ENCODE measurements around the gene REC114. TPM values are rescaled to one million over a fixed set of nuclear protein-coding genes. Genes with fewer than 3 reads are reported as not detected.
"Not testable (repeated sequence)": the region's sequence is repeated elsewhere in the genome, so short reads cannot be mapped to it uniquely, and the experiment has no call there.

REC114 gene, protein sequence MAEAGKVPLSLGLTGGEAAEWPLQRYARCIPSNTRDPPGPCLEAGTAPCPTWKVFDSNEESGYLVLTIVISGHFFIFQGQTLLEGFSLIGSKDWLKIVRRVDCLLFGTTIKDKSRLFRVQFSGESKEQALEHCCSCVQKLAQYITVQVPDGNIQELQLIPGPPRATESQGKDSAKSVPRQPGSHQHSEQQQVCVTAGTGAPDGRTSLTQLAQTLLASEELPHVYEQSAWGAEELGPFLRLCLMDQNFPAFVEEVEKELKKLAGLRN
- not detected for total RNA-seq
- long read RNA-seq, donor 1, partial matches to known transcripts, result 0 of 1 reads
- long read RNA-seq, donor 1, other reads (novel, unspliced or antisense), result 1 of 1 reads
- long read RNA-seq, donor 2, result 0 reads

DNA sequence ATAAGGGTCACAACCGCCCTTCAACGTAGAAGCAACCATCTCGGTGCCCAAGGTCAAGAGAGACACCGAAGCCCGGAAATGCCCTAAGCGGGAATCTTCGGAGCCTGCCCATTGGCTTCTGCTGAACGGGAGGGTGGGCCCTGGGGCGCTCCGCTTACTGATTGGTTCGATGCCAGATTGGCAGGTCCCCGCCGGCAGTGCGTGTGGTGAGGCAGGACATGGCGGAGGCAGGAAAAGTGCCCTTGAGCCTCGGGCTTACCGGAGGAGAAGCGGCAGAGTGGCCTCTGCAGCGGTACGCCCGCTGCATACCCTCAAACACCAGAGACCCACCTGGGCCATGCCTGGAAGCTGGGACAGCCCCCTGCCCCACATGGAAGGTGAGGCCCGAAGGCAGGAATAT lies at the start of gene REC114:
Gene REC114 (plus strand): TSS at position 197 of the 400 bp plus-strand sequence. CDS start 22 bp downstream, at position 219.
- no peak for DNase-seq (ENCODE audit: low spot score)
- intact Hi-C loops (cut with DNase I), result no loop called here

DNA sequence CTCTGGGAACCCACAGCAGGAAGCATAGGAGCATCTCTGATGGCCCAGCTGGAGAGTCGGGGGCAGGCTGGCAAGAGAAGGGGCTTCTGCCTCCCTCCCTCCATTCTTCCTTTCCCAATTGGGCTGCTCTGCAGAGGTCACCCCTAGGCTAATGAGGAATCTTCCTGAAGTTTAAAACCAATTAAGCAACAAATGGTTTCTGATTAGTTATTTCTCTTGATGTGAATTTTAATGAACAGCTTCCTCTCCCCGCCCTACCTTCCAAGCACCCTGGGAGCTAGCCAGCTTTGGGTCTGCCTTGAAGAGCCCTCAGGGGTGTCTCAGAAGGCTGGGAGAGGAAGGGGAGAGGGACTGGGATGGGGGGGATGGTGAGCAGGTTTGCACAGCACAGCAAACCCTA lies 49.6 kb upstream of the REC114 start:
- intact Hi-C loops (cut with DNase I), result no loop called here
- no peak for DNase-seq (ENCODE audit: low spot score)

DNA sequence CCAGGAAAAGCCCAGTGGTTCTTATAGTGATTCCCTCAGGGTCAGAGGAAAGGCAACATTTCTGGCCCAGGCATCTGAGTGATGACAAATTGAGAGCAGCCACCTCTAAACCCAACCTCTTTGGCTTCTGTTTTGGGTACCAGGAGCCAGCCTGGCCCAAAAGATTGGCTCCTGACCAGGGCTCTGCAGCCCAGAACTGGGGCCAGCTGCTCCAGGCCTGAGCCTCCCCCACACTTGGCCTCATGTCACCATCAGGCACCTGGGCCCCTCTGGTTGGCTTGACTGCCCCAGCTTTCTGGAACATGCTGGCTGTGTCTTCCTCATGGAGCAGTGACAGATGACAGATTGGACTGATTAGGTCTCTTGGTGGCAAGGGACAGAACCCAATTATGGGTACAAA lies 48.2 kb upstream of the REC114 start:
- intact Hi-C loops (cut with DNase I), result no loop called here
- DNase-seq (ENCODE audit: low spot score), result no peak

DNA sequence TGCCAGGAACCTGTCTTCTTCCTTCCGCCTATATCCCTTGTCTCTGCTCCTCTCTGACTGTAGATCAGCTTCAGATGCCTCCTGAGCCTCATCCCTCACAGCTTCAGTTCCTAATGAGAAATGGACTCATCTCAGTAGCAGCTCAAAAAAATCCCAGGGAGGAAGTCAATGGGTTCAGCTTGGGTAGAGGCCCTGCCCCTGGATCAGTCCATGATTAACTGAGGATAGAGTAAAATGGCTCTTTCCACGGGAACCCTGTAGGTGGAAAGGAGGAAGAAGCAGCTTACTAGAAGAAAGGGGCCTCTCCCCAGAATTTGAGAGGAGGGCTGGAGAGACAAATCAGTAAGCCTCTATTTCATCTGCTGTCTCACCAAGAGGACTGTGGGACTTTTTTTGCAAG lies 47.3 kb upstream of the REC114 start:
- no peak for DNase-seq (ENCODE audit: low spot score)
- intact Hi-C loops (cut with DNase I), result no loop called here

DNA sequence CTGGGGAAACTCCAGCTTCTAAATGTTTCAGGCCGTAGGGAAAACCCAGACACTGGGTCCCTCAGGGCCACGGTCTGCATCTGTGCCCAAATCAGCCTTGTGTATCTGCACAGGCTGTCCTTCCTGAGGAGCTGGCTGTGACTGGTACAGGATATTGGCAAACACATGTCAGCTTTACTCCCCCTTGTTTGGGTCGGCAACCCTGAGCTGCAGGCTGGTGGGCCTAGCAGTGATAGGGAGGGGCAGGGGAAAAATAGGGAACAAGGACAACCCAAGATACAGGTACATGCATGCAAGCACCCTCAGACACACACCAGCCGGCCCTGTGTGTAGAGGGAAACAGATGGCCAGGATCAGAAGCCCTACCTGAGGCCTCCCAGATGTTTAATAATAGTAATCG lies 45.5 kb upstream of the REC114 start:
- intact Hi-C loops (cut with DNase I), result no loop called here

DNA sequence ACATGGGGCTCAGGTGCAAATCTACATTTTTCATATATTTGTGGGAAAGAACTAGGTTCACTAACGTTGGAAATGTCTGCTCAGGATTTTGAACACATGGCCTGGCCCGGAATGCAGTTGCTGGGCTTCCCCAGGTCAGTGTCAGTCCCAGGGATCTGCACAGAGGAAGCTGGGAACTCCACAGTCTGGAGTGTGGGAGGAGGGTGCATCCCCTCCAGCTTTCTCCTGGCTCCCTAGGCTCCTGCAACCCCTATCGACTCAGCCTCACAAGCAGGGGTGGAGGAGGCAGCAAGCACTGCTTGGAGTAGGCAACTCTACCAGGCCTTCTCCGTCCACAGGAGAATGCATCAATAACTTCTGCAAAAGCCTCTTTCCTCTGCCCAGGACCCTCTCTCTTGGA lies 44.1 kb upstream of the REC114 start:
- DNase-seq (ENCODE audit: low spot score), result no peak
- intact Hi-C loops (cut with DNase I), result no loop called here

More for the DNA sequence above, 45.5 kb upstream of the REC114 start:
- no peak for DNase-seq (ENCODE audit: low spot score)

DNA sequence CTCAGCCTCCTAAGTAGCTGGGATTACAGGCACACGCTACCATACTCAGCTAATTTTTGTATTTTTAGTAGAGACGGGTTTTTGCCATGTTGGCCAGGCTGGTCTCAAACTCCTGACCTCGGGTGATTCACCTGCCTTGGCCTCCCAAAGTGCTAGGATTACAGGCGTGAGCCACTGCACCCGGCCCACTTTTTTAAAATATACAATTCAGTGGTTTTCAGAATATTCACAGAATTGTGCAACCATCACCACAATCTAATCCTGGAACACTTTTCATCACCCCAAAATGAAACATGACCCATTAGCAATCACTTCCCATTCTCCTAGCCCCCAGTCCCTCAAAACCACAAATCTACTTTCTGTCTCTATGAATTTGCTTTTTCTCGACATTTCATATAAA lies 42.7 kb upstream of the REC114 start:
- intact Hi-C loops (cut with DNase I); DNase-seq (ENCODE audit: low spot score): not testable (repeated sequence)

DNA sequence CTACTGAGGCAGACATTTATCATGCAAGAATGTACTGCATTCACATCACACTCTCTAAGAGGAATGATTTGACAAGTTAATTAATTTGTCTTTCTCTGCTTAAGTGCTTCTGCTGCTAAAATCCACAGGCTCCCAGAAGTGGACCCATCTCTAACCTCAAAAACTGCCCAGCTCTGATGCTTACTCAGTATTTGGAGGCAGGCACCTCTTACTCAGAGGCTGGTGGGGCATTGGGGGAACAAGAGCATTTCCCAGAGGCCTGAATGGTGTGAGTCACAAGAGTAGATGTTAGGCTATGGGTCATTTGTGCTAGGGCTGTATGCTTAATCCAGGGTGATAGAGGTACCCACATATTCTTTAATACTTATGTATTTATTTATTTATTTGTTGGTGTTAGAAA lies 39.8 kb upstream of the REC114 start:
- intact Hi-C loops (cut with DNase I), result no loop called here
- DNase-seq (ENCODE audit: low spot score), result no peak

DNA sequence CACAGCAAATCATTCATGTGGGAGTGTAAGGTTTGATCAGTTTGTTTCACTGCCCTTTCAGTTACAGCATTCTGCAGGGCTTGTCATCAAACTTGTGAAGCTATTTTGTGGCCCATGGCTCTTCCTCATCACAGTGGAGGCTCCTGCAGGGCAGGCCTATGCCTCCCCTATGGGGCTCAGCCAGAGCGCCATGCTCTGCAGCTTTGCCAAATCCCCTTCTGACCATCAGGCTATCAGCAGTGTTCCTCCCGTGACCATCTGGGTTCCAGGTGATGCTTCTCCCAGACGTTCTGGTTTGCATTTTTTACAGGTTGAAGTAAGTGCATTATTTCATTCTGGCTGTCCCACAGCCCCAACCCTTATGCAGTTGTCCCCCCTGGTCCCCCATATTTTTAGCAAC lies 28.1 kb upstream of the REC114 start:
- no peak for DNase-seq (ENCODE audit: low spot score)
- intact Hi-C loops (cut with DNase I), result no loop called here

DNA sequence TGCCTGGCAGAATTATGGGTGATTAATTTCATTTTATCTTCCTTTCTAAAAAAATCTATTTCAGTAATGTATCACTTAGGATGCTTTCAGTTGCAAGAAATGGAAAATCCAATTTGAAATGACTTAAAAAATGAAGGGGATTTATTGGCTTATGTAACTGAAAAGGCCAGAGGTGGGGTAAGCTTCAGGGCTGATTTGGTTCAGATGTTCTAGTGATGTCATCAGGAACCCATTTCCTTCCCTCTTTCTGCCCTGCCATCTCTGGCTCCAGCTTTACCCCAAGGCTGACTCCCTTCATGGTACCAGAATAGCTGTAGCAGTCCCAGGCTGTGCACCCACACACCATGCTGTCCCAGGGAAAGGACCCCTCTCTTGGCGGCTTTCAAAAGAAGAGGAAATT lies 18.5 kb upstream of the REC114 start:
- DNase-seq (ENCODE audit: low spot score), result no peak
- intact Hi-C loops (cut with DNase I), result no loop called here

DNA sequence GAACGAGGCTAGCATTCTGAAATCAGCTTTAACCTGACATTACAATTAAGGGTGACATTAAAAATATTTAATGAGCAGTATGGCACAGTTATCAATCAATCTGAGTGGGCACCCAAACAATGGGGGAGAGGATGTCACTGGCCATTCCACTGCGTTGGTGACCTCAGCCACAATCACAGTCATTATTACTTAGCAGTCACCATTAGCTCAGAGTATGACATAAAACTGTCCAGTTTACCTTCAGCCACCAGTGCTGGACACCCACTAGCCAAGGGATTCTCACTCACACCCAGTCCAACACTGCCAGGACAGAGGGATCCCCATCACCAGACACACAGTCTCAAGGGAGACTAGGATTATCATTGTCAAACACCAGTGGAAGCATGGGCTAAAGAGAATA lies 17.5 kb upstream of the REC114 start:
- no peak for DNase-seq (ENCODE audit: low spot score)
- intact Hi-C loops (cut with DNase I), result no loop called here

DNA sequence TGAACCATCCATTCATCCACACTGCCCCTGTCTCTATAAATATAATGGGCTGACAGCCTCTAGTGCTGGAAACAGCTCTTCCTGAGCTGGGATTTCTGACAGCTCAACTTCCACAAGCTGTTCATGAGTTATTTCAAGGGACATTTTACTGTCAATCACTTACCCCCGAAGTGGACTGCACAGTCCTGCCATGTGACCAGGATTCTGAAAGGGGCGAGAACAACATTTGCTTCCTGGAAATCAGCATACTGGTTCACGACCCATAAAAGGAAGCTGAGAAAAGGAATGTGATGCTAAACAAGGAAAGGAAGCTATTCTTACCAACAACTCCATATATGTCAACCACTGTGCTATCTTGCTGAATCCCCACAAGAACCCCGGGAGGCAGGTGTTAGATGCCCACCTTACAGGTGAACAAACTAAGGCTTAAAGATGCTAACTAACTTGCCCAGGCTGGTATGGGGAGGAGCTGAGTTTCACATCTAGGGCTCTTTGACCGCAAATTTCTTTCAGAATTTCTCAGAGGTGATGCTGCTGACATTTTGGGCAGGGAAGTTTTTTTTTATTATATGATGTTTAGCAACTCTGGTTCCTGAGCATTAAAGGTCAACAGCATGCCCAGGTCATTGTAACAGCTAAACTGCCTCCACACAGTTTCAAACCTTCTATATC lies 16.5 kb upstream of the REC114 start:
- intact Hi-C loops (cut with DNase I), result no loop called here
- no peak for DNase-seq (ENCODE audit: low spot score)

DNA sequence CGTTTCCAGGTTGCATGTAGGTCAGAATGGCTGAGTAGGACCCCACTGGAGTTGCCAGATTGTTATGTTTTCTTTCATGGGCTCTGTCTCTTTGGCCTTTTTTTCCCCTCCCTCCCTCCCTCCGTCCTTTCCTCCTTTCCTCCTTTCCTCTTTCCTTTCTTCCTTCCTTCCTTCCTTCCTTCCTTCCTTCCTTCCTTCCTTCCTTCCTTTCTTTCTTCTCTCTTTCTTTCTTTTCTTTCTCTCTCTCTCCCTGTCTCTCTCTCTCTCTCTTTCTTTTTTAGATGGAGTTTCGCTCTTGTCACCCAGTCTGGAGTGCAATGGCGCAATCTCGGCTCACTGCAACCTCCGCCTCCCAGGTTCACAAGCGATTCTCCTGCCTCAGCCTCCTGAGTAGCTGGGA lies 11.6 kb upstream of the REC114 start:
- DNase-seq (ENCODE audit: low spot score); intact Hi-C loops (cut with DNase I): not testable (repeated sequence)

DNA sequence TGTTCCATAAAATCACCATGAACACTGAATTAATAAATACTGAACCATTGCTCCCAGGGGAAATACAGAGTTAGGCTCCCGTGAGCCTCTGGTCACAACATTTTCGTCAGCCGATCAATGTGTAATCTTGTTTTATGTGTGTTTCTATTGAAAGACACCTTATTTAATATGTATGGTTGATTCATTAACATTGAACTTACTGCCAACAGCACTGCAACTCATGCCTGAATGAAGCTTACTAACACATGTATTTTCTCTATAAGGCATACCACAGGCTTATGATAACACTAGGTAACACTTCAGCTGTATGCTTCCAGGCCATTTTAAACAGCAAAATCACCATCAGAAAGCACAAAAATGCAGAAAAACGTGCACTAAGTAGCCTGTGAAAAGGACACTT lies 9.1 kb upstream of the REC114 start:
- no peak for DNase-seq (ENCODE audit: low spot score)
- intact Hi-C loops (cut with DNase I), result no loop called here

DNA sequence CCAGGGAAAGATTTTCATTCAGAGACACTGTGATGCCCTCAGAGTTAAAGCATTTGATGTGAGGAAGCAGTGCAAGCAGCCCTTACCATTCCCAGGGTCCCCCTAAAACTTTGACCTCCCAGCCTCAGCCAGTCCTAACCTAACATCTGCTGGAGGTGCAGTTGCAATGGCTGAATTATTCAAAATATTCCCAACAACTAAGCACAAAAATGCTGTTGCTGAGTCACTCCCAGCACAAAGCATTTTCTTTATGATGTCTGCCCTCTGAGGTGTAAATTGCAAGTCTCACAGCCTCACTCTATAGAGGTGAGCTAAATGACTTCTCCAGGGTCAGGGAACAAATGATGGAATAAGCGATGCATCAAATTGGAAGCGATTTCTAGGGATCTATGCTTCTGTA lies 6.4 kb upstream of the REC114 start:
- DNase-seq (ENCODE audit: low spot score), result no peak

DNA sequence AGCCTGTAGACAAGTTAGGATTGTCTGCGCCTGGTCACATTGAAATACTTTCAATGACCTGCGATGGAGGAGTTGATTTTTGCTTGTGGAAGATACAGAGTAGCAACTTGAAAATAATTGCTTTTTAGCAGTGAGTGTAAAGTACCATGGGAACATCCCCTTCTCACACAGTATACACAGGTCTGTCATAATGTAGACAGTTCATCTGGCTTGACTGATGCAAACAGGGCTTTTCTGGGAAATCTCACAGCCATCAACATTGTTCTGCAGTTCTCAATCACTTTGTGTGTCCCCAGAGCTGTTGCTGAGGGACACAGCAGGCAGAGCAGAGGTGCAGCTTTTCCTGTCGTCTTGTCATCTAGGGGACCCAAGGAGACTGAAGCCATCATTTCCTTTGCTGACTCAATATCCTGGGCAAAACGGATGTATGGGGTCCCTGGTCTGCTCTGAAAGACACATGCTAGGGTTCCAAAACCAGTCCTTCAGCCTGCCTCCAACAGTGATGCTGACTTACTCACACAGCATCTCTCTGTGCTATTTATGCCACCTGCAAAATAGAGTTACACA lies 5.3 kb upstream of the REC114 start:
- intact Hi-C loops (cut with DNase I), result no loop called here
- no peak for DNase-seq (ENCODE audit: low spot score)

More for the DNA sequence above, 6.4 kb upstream of the REC114 start:
- intact Hi-C loops (cut with DNase I), result no loop called here

DNA sequence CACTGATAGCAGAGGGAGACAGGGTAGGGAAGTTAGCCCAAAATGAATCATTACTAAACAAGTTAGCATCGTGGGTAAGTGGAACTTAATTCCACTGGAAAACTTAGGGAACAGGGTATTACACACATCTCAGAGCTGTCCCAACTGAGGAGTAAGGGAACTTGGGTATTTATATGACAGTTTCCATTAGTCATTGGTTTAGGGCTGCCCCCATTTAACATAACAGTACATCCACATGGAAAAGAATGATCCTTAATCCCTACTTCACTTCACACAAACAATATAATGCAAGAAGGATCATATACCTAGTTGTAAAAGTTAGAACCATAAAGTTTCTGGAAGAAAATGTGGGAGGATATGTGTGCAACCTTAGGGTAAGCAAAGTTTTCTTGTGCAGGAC lies 4.3 kb upstream of the REC114 start:
- no peak for DNase-seq (ENCODE audit: low spot score)
- intact Hi-C loops (cut with DNase I), result no loop called here

DNA sequence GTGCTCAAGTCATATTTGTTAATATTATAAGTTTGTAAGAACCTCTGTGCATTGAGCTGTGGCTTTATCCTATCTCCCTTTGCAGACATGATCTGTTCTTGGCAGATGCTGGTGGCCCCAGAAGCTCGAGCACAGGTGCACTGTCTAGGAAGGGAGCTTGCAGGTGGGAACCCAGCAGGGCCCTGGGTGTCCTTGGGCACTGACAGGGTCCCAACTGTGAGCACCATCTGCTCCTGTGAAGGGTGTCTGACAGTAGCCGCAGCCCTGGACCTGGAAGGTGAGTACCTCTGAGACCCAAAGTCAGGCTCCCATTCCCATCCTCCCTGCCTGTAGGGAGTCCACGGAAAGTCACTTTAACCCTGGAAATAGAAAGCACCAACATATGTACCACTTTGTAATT lies 2.4 kb upstream of the REC114 start:
- intact Hi-C loops (cut with DNase I), result no loop called here
- DNase-seq (ENCODE audit: low spot score), result no peak

DNA sequence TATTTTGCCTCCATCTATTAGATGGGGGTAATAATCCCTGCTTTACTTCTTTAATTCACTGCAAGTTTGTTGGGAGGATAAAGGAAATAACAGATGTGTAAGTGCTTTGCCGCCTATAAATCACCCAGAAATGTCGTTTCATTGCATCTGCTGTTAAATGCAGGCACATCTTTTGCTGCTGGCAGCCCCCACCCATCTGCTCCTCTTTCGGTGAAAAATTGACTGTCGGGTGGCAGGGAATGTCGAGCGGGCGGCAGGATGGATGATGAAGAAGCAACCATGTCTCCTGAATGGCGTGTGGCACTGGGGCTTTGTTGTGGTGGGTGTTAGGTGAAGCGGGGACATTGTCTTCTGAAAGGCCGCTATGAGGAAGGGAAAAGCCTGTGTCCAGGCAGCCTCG lies 543 bp upstream of the REC114 start:
- intact Hi-C loops (cut with DNase I), result no loop called here
- no peak for DNase-seq (ENCODE audit: low spot score)

DNA sequence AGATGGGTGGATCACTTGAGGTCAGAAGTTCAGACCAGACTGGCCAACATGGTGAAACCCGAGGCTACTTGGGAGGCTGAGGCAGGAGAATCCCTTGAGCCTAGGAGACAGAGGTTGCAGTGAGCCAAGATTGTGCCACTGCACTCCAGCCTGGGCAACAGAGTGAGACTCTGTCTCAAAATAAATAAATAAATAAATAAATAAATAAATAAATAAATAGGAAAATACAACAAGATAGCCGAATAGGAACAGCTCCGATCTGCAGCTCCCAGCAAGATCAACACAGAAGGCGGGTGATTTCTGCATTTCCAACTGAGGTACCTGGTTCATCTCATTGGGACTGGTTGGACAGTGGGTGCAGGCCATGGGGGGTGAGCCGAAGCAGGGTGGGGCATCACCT lies 4.5 kb downstream of the REC114 start:
- intact Hi-C loops (cut with DNase I); DNase-seq (ENCODE audit: low spot score): not testable (repeated sequence)
